ENCODE results near the gene PTPRZ1. TPM values are rescaled to one million over a fixed set of nuclear protein-coding genes. Genes with fewer than 3 reads are reported as not detected.

PTPRZ1 gene
- total RNA-seq, 3 donors from 2014 or later: 0.49 to 9.1 (median 0.67) TPM

- Histone ChIP-seq H3K4me3 (no peak overlapping the region), H3K4me1 (ENCODE audit: low read depth) (no peaks in the 10 kb centered on the region), H3K9me3 (no peaks in the 10 kb centered on the region), H3K36me3 (ENCODE audit: low read depth) (no peaks in the 10 kb centered on the region)
- TF ChIP-seq, protein P1, sequence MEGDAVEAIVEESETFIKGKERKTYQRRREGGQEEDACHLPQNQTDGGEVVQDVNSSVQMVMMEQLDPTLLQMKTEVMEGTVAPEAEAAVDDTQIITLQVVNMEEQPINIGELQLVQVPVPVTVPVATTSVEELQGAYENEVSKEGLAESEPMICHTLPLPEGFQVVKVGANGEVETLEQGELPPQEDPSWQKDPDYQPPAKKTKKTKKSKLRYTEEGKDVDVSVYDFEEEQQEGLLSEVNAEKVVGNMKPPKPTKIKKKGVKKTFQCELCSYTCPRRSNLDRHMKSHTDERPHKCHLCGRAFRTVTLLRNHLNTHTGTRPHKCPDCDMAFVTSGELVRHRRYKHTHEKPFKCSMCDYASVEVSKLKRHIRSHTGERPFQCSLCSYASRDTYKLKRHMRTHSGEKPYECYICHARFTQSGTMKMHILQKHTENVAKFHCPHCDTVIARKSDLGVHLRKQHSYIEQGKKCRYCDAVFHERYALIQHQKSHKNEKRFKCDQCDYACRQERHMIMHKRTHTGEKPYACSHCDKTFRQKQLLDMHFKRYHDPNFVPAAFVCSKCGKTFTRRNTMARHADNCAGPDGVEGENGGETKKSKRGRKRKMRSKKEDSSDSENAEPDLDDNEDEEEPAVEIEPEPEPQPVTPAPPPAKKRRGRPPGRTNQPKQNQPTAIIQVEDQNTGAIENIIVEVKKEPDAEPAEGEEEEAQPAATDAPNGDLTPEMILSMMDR (IDR thresholded peaks at IDR 0.05): no peak
- ATAC-seq (no peak), DNase-seq (no peak)
- intact Hi-C loops (cut with DNase I, micrococcal nuclease): no loop called here
Observed at GRCh38 chr7:121966935-121967332, 94.0 kb downstream of the PTPRZ1 start.

GRCh38 chr7:121985476-121986030 is 112.6 kb downstream of the PTPRZ1 start:
- no peaks in the 10 kb centered on the region for H3K36me3 ChIP-seq (ENCODE audit: low read depth)
- no peaks in the 10 kb centered on the region for H3K4me1 ChIP-seq (ENCODE audit: low read depth)
- DNase-seq: no peak
- TF ChIP-seq, protein P1 (IDR thresholded peaks at IDR 0.05): no peak
- intact Hi-C loops (cut with DNase I, micrococcal nuclease): no loop called here
- no peak overlapping the region for H3K4me3 ChIP-seq
- no peak for ATAC-seq
- H3K9me3 ChIP-seq: no peaks in the 10 kb centered on the region

DNA sequence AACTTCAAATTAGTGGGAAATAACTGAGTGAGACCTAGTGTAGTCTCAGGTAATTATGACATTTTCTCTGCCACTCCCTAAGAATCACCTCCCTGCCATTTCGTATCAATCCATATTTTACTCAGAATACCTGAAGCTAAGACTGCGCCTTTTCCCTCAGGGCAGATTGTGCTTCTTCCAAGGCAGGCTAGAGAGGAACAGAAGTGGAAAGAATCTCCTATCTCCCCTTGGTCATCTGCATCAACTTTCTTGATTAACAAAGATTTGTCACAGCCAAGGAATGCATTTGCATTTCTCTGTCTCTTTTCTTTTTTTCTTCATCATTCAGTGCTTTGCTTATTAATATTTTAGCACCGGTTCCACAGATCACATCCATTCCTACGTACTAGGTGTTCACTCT is 119.1 kb downstream of the PTPRZ1 start:
- no peak for ATAC-seq
- intact Hi-C loops (cut with DNase I, micrococcal nuclease): loop anchor here in 1 of 2 donors (10.0 kb wide), 1 partner anchor 387 kb away; no protein-coding TSS in a partner anchor
- Histone ChIP-seq H3K4me1 (ENCODE audit: low read depth) (no peaks in the 10 kb centered on the region), H3K36me3 (ENCODE audit: low read depth) (no peaks in the 10 kb centered on the region), H3K4me3 (no peak overlapping the region), H3K9me3 (no peaks in the 10 kb centered on the region)
- TF ChIP-seq, protein P1 (IDR thresholded peaks at IDR 0.05): no peak
- DNase-seq: no peak

- peak in 2 of 3 donors; percentile 36 to 77 for DNase-seq
- no peaks in the 10 kb centered on the region for H3K4me1 ChIP-seq (ENCODE audit: low read depth)
- ATAC-seq: peak; percentile 84
- H3K4me3 ChIP-seq: no peak overlapping the region
- no peaks in the 10 kb centered on the region for H3K9me3 ChIP-seq
- no peaks in the 10 kb centered on the region for H3K36me3 ChIP-seq (ENCODE audit: low read depth)
- TF ChIP-seq, protein P1 (IDR thresholded peaks at IDR 0.05): peak; percentile 32
- intact Hi-C loops (cut with DNase I, micrococcal nuclease): loop anchor here in 1 of 2 donors (10.0 kb wide), 1 partner anchor 390 kb away; no protein-coding TSS in a partner anchor
Observed at GRCh38 chr7:121994625-121995410, 121.9 kb downstream of the PTPRZ1 start.

DNA sequence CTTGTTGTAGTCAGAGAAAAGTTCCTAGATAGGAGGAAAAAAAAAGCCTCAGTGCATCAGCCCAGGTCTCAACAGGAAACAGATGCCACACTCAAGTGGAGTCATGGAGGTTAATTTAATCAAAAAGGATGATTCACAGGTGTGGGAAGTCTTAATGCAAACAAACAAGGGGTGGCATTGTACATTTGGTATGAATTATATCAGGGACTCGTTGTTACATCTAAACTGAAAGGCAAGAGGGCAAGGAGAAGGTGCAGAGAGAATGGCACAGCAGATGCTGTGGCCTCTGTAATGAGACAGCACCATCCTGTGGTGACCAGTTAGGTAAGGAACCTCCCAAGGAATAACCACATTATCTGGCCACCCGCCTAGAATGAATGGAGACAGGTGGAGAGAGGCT is 133.7 kb downstream of the PTPRZ1 start:
- no peaks in the 10 kb centered on the region for H3K36me3 ChIP-seq (ENCODE audit: low read depth)
- intact Hi-C loops (cut with DNase I, micrococcal nuclease): no loop called here
- DNase-seq: no peak
- no peaks in the 10 kb centered on the region for H3K4me1 ChIP-seq (ENCODE audit: low read depth)
- TF ChIP-seq, protein P1 (IDR thresholded peaks at IDR 0.05): no peak
- no peak overlapping the region for H3K4me3 ChIP-seq
- H3K9me3 ChIP-seq: no peaks in the 10 kb centered on the region
- ATAC-seq: no peak
